ENCODE results near the gene TAS2R31. TPM values are rescaled to one million over a fixed set of nuclear protein-coding genes. Genes with fewer than 3 reads are reported as not detected.

The TAS2R31 gene
- total RNA-seq, 1 donor from 2014 or later, result 2.6 TPM

DNA sequence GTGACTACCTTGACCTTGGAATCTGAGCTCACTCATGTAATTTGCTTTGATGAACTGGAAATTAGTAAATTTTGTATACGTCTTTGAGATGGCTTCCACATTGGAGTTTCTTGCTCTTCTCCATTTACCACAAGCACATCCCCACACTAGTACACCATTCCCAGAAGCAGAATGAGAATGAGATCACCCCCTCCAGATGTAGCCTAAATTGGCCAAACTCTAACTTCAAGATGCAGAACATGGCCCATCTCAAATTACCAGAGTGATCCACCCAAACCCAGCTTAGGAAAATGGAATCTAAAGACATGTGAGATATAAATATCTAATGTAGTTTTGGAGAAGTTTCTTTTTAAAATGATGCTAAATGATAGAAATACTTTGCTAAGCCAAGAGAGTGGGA, 23.6 kb downstream of the TAS2R31 start:
- DNase-seq (ENCODE audit: low read depth, low spot score), result no peak

DNA sequence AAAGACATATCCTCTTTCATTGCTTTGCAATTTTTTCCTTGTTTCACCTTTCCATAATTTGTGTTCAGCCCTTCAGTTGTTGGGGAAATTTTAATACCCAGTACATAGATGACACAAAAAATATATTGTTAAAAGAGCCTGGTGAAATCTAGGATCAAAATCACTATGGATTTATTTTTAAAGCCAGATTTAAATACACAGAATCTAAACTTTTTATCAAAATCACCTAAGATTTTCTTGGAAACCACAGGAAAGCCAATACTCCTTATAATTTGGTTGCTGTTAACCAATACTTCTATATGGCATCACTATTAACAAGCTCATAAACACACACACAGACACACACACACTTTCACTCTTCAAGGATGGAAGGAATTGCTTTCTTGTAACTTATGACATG, 33.0 kb downstream of the TAS2R31 start, which contains the start of gene TAS2R20:
Gene TAS2R20 (minus strand): TSS at position 101 of the 400 bp plus-strand sequence. CDS start 429 bp downstream, outside the sequence.
- DNase-seq (ENCODE audit: low read depth, low spot score), result no peak

DNA sequence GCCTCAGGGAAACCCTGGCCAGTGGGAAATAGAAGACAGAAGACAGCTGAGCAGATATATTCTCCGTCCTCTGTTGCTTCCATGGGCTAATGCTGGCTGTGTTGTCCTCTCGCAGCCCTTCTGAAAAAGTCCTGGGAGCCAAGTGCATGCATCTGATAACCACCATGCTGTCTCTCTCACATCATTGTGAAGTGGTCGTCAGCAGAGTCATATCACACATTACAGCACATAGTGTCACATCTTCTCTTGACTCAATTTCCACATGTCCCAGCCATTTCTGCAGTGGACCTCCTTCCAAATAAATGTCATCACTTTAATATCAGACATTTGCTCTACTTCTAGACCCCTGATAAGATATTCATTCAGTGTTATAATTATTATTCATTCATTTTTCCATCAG, 36.9 kb downstream of the TAS2R31 start:
- DNase-seq (ENCODE audit: low read depth, low spot score), result no peak

DNA sequence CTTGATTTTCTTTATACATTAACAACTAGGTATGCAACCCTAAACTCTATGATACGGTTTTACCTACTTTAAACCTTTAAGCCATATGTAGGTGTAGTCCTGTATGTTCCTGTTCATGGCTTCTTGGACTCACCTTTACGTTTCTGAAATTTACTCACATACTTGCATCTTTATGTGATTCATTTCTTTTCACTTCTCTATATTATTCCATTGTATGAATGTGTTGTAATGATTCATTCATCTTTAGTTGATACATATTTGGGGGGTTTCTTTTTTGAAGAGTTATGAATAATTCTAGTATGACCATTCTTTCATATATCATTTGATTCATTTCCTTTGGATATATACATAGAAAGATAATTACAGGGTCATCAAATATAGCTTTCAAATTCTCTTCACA, 42.1 kb downstream of the TAS2R31 start:
- DNase-seq (ENCODE audit: low read depth, low spot score), result no peak

DNA sequence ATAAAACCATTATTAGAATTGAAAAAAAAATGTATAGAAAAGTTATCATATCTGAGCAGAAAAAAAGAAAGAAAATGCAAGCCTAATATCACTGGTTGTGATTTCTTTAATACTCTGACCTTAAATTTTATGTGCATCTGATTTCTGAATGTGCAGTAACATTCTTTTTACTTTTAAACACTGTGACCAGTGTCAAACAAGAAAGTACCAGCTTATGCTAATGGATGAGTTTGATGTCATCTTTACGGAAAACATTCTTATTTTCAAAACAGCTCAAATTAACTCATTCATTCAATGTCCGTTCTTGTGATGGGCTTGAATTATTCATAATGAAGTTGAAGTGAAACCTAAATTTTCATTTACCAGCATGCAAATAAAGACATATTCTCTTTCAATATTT, 44.4 kb downstream of the TAS2R31 start, which contains the start of gene TAS2R50:
Gene TAS2R50 (minus strand): TSS at position 101 of the 400 bp plus-strand sequence. CDS start 52 bp downstream, at position 49.
- DNase-seq (ENCODE audit: low read depth, low spot score), result no peak

DNA sequence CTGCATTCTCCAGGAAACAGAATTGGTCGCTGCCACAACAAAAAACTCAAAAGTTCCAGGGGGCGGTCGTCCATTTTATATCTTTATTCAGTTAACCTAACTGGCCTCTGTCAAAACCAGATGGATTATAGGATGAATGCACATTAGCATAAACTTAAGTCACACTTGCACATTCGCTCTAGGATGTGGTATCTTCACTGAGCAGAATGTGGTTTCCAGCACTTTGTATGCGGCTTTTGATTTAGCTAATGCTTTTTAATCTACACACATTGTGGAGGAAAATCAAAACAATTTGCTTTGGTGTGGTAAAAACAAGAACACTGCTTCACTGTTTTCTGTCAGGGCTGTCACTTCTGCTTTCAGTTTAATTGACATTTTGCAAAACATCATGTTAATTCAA, 49.0 kb downstream of the TAS2R31 start:
- no peak for DNase-seq (ENCODE audit: low read depth, low spot score)

Other genes with a start within 250 kb of the TAS2R31 start
- not detected in 2 replicates for gene TAS2R7, start 228.8 kb downstream of the TAS2R31 start, total RNA-seq
- gene TAS2R8, start 224.1 kb downstream of the TAS2R31 start, total RNA-seq, result 0.13 TPM in 1 of 2 replicates, not detected in the other
- gene TAS2R9, start 221.2 kb downstream of the TAS2R31 start, total RNA-seq, result not detected in 2 replicates
- gene TAS2R10, start 205.0 kb downstream of the TAS2R31 start, total RNA-seq, result 0.53 and 0.74 TPM in 2 replicates
- 0.21 and 0.46 TPM in 2 replicates for gene PRR4, start 181.9 kb downstream of the TAS2R31 start, total RNA-seq
- 7.4 and 8.4 TPM in 2 replicates for gene PRH1, start 147.2 kb downstream of the TAS2R31 start, total RNA-seq
- gene TAS2R13, start 121.8 kb downstream of the TAS2R31 start, total RNA-seq, result 0.56 and 0.73 TPM in 2 replicates
- not detected in 2 replicates for gene PRH2, start 102.2 kb downstream of the TAS2R31 start, total RNA-seq
- gene TAS2R14, start 92.1 kb downstream of the TAS2R31 start, total RNA-seq, result 0.92 and 1.4 TPM in 2 replicates
- 1.1 and 1.6 TPM in 2 replicates for gene TAS2R50, start 44.5 kb downstream of the TAS2R31 start, total RNA-seq
- gene TAS2R20, start 33.1 kb downstream of the TAS2R31 start, total RNA-seq, result 2.2 TPM in 2 replicates
- 3.9 and 4.1 TPM in 2 replicates for gene TAS2R19, start 8.8 kb downstream of the TAS2R31 start, total RNA-seq
- gene TAS2R46, start 30.9 kb upstream of the TAS2R31 start, total RNA-seq, result 1.3 and 1.6 TPM in 2 replicates
- 0.40 and 1.3 TPM in 2 replicates for gene TAS2R43, start 60.9 kb upstream of the TAS2R31 start, total RNA-seq
- gene TAS2R30, start 103.2 kb upstream of the TAS2R31 start, total RNA-seq, result 2.2 and 3.5 TPM in 2 replicates
- gene SMIM10L1, start 139.8 kb upstream of the TAS2R31 start, total RNA-seq, result 5.0 and 5.2 TPM in 2 replicates
- gene TAS2R42, start 155.5 kb upstream of the TAS2R31 start, total RNA-seq, result not detected in 2 replicates
- not detected in 2 replicates for gene PRB3, start 238.3 kb upstream of the TAS2R31 start, total RNA-seq

All from pulmonary artery endothelial cell (primary cell).